Glomerular endothelial cell (primary cell): ENCODE data around the gene KIF1C. TPM values are rescaled to one million over a fixed set of nuclear protein-coding genes. Genes with fewer than 3 reads are reported as not detected.
"Not testable (repeated sequence)": the region's sequence is repeated elsewhere in the genome, so short reads cannot be mapped to it uniquely, and the experiment has no call there.

Experiments
- DNase-seq: peaks from one replicate; pipeline ENCODE4 v3.0.0-alpha.2; 2011; ENCODE audit warnings: low read depth, low spot score; ENCODE audit errors: extremely low read depth
- total RNA-seq: library from RNA; depleted of rRNA; stranded (reverse); fragments of >200 nt; gene quantifications from 2 replicates; pipeline ENCODE4 v1.2.3, GENCODE V29; 2015

Gene KIF1C
- total RNA-seq, 1 donor from 2014 or later, result 117 TPM

GRCh38 chr17:4999430-5000093, 1.8 kb downstream of the KIF1C start:
- no peak for DNase-seq

DNA sequence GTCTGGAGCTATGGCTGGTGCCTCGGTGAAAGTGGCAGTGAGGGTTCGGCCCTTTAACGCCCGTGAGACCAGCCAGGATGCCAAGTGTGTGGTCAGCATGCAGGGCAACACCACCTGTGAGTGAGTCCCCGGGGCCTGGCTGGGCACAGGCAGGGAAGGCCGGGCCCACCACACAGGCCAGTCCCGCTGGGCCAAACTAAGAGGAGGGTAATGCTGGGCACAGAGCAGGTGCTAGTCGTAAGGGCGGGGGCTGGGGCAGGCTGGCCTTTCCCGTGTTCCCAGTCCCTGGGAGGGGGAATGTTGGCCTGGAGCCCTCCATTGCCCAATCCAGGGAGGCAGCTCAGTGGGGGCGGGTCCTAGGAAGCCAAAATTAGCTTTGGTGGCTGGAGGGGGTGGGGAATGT, 2.5 kb downstream of the KIF1C start:
- no peak for DNase-seq

DNA sequence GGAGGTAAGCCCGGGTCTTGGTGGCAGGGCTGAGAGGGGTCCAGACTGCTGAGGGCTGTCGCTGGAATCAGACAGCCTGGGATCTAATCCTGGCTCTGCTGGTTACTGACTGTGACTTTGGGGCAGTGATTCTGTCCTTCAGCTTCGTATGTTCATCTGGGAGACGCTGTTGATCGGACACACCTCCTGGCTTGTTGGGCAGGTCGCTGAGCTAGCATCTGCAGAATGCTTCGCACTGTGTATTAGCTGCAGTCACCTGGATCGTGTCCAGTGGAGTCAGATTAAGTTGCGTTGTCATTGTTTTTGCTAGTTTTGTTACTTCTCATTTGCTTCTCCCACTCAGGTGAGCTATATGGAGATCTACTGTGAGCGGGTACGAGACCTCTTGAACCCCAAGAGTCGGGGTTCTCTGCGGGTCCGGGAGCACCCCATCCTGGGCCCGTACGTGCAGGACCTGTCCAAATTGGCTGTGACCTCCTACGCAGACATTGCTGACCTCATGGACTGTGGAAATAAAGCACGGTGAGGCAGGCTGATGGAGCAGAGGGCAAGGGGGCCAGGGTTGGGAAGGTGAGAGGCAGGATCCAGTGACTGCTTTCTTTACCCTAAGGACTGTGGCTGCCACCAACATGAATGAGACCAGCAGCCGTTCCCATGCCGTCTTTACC, 4.5 kb downstream of the KIF1C start:
- no peak for DNase-seq

GRCh38 chr17:5003214-5003867, 5.6 kb downstream of the KIF1C start:
- no peak for DNase-seq

- DNase-seq, result no peak
These were observed 14.2 kb downstream of the KIF1C start for GRCh38 chr17:5011928-5012327.

DNA sequence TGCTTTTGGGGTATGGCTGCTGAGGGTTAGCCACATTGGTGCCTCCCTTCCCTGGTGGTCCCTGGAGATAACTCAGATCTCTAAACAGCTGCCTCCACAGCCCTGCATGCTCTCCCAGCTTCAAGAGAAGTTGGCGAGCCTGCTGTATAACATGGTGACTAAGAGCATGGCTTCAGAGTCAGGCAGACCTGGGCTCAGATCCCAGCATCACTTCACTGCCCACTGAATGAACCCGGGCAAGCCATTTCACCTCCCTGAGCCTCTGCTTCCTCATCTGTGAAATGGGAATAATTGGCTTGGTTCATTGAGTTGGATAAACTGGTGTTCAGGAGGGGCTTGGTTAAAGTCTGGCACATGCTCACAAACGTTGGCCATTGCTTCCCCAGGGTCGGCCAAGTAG, 16.6 kb downstream of the KIF1C start:
- DNase-seq, result no peak

DNA sequence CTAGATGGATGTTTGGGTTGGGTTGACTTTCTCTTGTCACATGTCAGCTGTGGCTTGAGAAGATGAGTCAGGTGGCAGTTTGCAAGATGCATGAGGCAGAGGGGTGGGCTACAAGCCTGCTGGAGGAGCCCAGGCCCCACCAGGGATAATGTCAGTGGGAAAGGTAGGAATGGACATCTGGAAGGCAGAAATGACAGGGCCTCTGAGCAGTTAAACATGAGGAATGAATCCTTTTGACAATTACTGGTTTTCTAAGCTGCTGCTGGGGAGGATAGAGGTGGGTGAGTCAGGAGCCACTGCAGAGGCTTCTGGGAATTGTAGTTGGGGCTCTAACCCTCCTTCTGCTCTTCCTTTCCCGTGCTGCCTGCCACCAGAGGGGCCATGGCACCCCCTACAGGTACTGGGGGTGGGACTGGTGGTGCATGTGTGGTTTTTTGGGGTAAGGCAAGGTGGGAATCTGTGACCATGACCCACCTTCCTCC, 21.8 kb downstream of the KIF1C start:
- DNase-seq, result no peak

- DNase-seq, result no peak
These were observed 22.8 kb downstream of the KIF1C start for GRCh38 chr17:5020502-5021023.

DNA sequence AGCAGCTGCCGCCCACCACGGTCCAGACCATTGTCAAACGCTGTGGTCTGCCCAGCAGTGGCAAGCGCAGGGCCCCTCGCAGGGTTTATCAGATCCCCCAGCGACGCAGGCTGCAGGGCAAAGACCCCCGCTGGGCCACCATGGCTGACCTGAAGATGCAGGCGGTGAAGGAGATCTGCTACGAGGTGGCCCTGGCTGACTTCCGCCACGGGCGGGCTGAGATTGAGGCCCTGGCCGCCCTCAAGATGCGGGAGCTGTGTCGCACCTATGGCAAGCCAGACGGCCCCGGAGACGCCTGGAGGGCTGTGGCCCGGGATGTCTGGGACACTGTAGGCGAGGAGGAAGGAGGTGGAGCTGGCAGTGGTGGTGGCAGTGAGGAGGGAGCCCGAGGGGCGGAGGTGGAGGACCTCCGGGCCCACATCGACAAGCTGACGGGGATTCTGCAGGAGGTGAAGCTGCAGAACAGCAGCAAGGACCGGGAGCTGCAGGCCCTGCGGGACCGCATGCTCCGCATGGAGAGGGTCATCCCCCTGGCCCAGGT, 24.5 kb downstream of the KIF1C start:
- DNase-seq, result no peak

DNA sequence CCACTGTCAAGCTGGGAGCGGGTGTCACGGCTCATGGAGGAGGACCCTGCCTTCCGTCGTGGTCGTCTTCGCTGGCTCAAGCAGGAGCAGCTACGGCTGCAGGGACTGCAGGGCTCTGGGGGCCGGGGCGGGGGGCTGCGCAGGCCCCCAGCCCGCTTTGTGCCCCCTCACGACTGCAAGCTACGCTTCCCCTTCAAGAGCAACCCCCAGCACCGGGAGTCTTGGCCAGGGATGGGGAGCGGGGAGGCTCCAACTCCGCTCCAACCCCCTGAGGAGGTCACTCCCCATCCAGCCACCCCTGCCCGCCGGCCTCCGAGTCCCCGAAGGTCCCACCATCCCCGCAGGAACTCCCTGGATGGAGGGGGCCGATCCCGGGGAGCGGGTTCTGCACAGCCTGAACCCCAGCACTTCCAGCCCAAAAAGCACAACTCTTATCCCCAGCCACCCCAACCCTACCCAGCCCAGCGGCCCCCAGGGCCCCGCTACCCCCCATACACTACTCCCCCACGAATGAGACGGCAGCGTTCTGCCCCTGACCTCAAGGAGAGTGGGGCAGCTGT, 25.9 kb downstream of the KIF1C start:
- no peak for DNase-seq

DNA sequence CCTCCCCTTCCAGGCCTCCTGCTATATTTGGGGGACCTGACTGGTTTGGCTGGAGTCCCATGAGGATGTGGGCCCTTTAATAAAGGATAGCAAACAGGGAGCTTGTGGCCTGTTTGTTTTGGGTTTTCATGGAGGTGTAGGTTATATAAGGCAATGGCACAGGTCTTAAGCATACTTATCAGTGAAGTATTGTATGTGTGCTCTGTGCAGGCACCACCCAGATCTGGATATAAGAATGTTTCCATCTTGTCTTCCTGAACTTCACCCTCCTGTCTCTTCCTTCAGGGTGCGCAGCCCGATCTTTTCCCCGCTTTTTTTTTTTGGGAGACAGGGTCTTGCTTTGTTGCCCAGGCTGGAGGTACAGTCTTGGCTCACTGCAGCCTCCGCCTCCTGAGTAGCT, 26.9 kb downstream of the KIF1C start:
- DNase-seq, result no peak

GRCh38 chr17:5027299-5027698, 29.5 kb downstream of the KIF1C start:
- no peak for DNase-seq

DNA sequence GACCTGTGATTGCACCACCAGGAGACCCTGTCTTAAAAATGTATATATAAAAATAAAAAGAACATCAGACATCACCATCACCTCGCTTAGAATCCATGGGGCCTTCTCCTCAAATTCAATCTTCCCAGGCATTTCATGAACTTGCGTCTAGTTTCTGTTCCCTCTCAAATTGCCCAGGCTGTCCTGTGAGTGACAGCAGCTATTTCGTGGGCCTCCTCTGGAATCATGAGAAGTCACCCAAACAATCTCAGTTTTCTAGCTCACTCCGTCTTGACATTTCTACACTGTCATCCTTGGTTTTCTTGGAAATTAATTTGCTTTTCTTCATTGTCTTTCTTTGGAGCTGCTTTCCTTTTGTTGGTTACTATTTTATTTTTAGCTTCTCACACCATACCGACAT, 30.2 kb downstream of the KIF1C start:
- no peak for DNase-seq

- not testable (repeated sequence) for DNase-seq
These were observed 32.4 kb downstream of the KIF1C start for GRCh38 chr17:5030168-5030567.

GRCh38 chr17:5031365-5032082, 33.8 kb downstream of the KIF1C start:
- DNase-seq, result peak; percentile 31

GRCh38 chr17:5032865-5033264, 35.1 kb downstream of the KIF1C start:
- DNase-seq, result no peak

- no peak for DNase-seq
These were observed 35.7 kb downstream of the KIF1C start for GRCh38 chr17:5033352-5034015.

GRCh38 chr17:5034063-5034462, 36.3 kb downstream of the KIF1C start:
- DNase-seq, result no peak

GRCh38 chr17:5034651-5035050, 36.9 kb downstream of the KIF1C start:
- DNase-seq, result no peak

DNA sequence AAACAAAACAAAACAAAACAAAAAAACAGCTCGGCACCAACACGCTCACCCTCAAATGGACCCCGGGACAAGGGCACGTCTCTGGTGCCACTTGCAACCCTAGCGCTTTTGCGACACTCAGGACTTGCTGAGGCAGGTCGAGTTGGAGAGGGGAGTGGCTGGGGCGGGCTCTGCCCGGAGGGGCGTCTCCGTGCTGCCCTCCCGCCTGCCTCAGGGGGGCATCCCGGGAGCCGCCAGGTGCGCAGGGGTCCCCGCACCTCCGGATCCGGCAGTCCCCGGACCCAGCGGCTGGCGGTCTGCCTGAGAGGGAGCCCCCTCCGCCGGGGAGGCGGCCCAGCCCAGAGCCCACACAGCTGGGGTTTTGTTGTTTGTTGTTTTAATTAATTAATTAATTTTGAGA, 37.6 kb downstream of the KIF1C start, which contains the start of gene SLC52A1:
Gene SLC52A1, minus strand, starts transcription at position 112 of the 400 bp plus-strand sequence. CDS start 820 bp downstream, outside the sequence.
- no peak for DNase-seq
